Astrocyte (in vitro differentiated cells and primary cell): ENCODE measurements around the gene GSTP1. TPM values are rescaled to one million over a fixed set of nuclear protein-coding genes. Genes with fewer than 3 reads are reported as not detected.

ENCODE experiments used
- DNase-seq: peaks from one replicate; pipeline ENCODE4 v3.0.0-alpha.2; 2010; ENCODE audit warnings: low read depth
- FAIRE-seq: peaks from 2 replicates; lab custom pipeline; 2011; peaks lifted over from hg19 to GRCh38; lab: Jason Lieb, UNC
- H2AFZ ChIP-seq: 2 replicates; pipeline ENCODE4 v1.6.0; 2012; ENCODE audit warnings: low read depth, low read length, inconsistent platforms
- H3K27ac ChIP-seq: 2 replicates; pipeline ENCODE4 v1.5.1; 2011; ENCODE audit warnings: low read depth, low read length, inconsistent platforms
- H3K27me3 ChIP-seq: 2 replicates; pipeline ENCODE4 v1.6.0; 2011; ENCODE audit warnings: low read length, inconsistent platforms; ENCODE audit not compliant: insufficient read depth
- H3K36me3 ChIP-seq: 2 replicates; pipeline ENCODE4 v1.5.1; 2011; ENCODE audit warnings: low read length, inconsistent platforms; ENCODE audit not compliant: insufficient read depth
- H3K4me1 ChIP-seq: 2 replicates; pipeline ENCODE4 v1.5.1; 2011; ENCODE audit warnings: low read length, inconsistent platforms; ENCODE audit not compliant: insufficient read depth
- H3K4me2 ChIP-seq: 2 replicates; pipeline ENCODE4 v1.6.0; 2012; ENCODE audit warnings: low read length, inconsistent platforms
- H3K4me3 ChIP-seq: 2 replicates; pipeline ENCODE4 v1.5.1; 2011; ENCODE audit warnings: low read depth, mild to moderate bottlenecking, low read length, inconsistent platforms; ENCODE audit not compliant: insufficient read depth
- H3K79me2 ChIP-seq: 2 replicates; pipeline ENCODE4 v1.6.0; 2012; ENCODE audit warnings: mild to moderate bottlenecking, low read length, inconsistent platforms; ENCODE audit not compliant: insufficient read depth
- H3K9ac ChIP-seq: 2 replicates; pipeline ENCODE4 v1.6.0; 2012; ENCODE audit warnings: mild to moderate bottlenecking, low read length, inconsistent platforms
- H3K9me3 ChIP-seq: 2 replicates; pipeline ENCODE4 v1.5.1; 2012; ENCODE audit warnings: low read depth, mild to moderate bottlenecking, low read length, inconsistent platforms; ENCODE audit not compliant: insufficient read depth
- H4K20me1 ChIP-seq: 2 replicates; pipeline ENCODE4 v1.6.0; 2012; ENCODE audit warnings: low read length, inconsistent platforms; ENCODE audit not compliant: insufficient read depth
- H3K27ac Mint-ChIP-seq: one replicate; pipeline ENCODE4 v1.8.0; 2021; ENCODE audit warnings: mild to moderate bottlenecking, mixed read lengths; ENCODE audit not compliant: unreplicated experiment
- H3K27me3 Mint-ChIP-seq: one replicate; pipeline ENCODE4 v1.8.0; 2021; ENCODE audit warnings: low read depth, mixed read lengths; ENCODE audit not compliant: unreplicated experiment
- H3K36me3 Mint-ChIP-seq: one replicate; pipeline ENCODE4 v1.8.0; 2021; ENCODE audit warnings: low read depth, mixed read lengths; ENCODE audit not compliant: unreplicated experiment
- H3K4me1 Mint-ChIP-seq: one replicate; pipeline ENCODE4 v1.8.0; 2021; ENCODE audit warnings: low read depth, mixed read lengths; ENCODE audit not compliant: unreplicated experiment
- H3K4me3 Mint-ChIP-seq: one replicate; pipeline ENCODE4 v1.8.0; 2021; ENCODE audit warnings: mild to moderate bottlenecking, moderate library complexity, mixed read lengths; ENCODE audit not compliant: unreplicated experiment
- H3K9me3 Mint-ChIP-seq: one replicate; pipeline ENCODE4 v1.8.0; 2021; ENCODE audit warnings: mild to moderate bottlenecking, mixed read lengths; ENCODE audit not compliant: unreplicated experiment
- CTCF ChIP-seq: IDR thresholded peaks from 2 replicates; pipeline ENCODE4 v1.5.1; 2011; ENCODE audit warnings: low read depth, mild to moderate bottlenecking, inconsistent platforms, low read length, moderate library complexity; ENCODE audit not compliant: insufficient read depth
- EZH2 ChIP-seq: IDR thresholded peaks from 2 replicates; pipeline ENCODE4 v1.6.1; 2012; ENCODE audit warnings: mild to moderate bottlenecking, low read length, inconsistent platforms; ENCODE audit not compliant: insufficient read depth
- total RNA-seq: library from RNA; stranded (reverse); gene quantifications from 2 replicates; pipeline ENCODE4 v1.2.1, GENCODE V29; 2021

GSTP1 gene
- total RNA-seq, 1 donor from 2014 or later: 1,365 TPM

- Histone ChIP-seq H3K9ac (no peak overlapping the region), H3K4me1 (peaks cover 11% of the 10 kb centered on the region), H3K36me3 (peaks cover 6% of the 10 kb centered on the region), H3K4me3 (no peak overlapping the region), H2AFZ (no peak overlapping the region), H3K27me3 (peaks cover under 1% of the 10 kb centered on the region), H4K20me1 (no peaks in the 10 kb centered on the region), H3K4me2 (no peak overlapping the region), H3K9me3 (no peaks in the 10 kb centered on the region), H3K79me2 (peaks cover 15% of the 10 kb centered on the region), H3K27ac (no peak overlapping the region)
- Mint-ChIP-seq H3K27me3 (peaks cover 2% of the 10 kb centered on the region), H3K27ac (no peak overlapping the region), H3K36me3 (peaks cover 2% of the 10 kb centered on the region), H3K4me3 (no peak overlapping the region), H3K4me1 (peaks cover 4% of the 10 kb centered on the region), H3K9me3 (no peaks in the 10 kb centered on the region)
- FAIRE-seq (no peak), DNase-seq (no peak)
- no peak for TF ChIP-seq EZH2
- no peak for TF ChIP-seq CTCF
Measured at GRCh38 chr11:67611704-67612587, 28.3 kb downstream of the GSTP1 start.

- no peak overlapping the region for H3K27ac ChIP-seq
- peaks cover 3% of the 10 kb centered on the region for H3K4me1 Mint-ChIP-seq
- peaks cover 7% of the 10 kb centered on the region for H3K4me1 ChIP-seq
- DNase-seq (no peak), FAIRE-seq (no peak)
- H3K4me3 ChIP-seq: no peak overlapping the region
- no peak overlapping the region for H3K9ac ChIP-seq
- H3K27me3 ChIP-seq: peaks cover 8% of the 10 kb centered on the region
- no peaks in the 10 kb centered on the region for H3K9me3 Mint-ChIP-seq
- TF ChIP-seq EZH2: no peak
- no peak for TF ChIP-seq CTCF
- no peak overlapping the region for H3K27ac Mint-ChIP-seq
- H3K4me3 Mint-ChIP-seq: no peak overlapping the region
- H2AFZ ChIP-seq: no peak overlapping the region
- peaks cover 9% of the 10 kb centered on the region for H3K27me3 Mint-ChIP-seq
- H3K9me3 ChIP-seq: no peaks in the 10 kb centered on the region
- H3K4me2 ChIP-seq: no peak overlapping the region
- H3K79me2 ChIP-seq: peaks cover 7% of the 10 kb centered on the region
- no peaks in the 10 kb centered on the region for H4K20me1 ChIP-seq
- peaks cover 6% of the 10 kb centered on the region for H3K36me3 ChIP-seq
- peaks cover 2% of the 10 kb centered on the region for H3K36me3 Mint-ChIP-seq
Measured at GRCh38 chr11:67612751-67613150, 29.1 kb downstream of the GSTP1 start.
